Measurements from ENCODE around the gene ABCC8.

- TF ChIP-seq CTCF (tag by site-specific recombination; IDR thresholded peaks at IDR 0.05): no peak
- TF ChIP-seq YY1 (tag by site-specific recombination; IDR thresholded peaks at IDR 0.05): no peak
- TF ChIP-seq KLF7 (tag by site-specific recombination; IDR thresholded peaks at IDR 0.05; ENCODE audit: borderline replicate concordance): no peak
- TF ChIP-seq BCL6B (tag by site-specific recombination; IDR thresholded peaks at IDR 0.05): no peak
- no peak for TF ChIP-seq ZNF555 (tag by site-specific recombination; conservative IDR thresholded peaks at IDR 0.05)
- no peak for TF ChIP-seq ZNF138 (tag by site-specific recombination; IDR thresholded peaks at IDR 0.05; ENCODE audit: borderline replicate concordance)
- TF ChIP-seq RBAK (tag by site-specific recombination; IDR thresholded peaks at IDR 0.05): no peak
- TF ChIP-seq REST (tag by site-specific recombination; IDR thresholded peaks at IDR 0.05): no peak
- TF ChIP-seq ZBTB6 (tag by site-specific recombination; IDR thresholded peaks at IDR 0.05): no peak
- no peak for TF ChIP-seq ZSCAN30 (tag by site-specific recombination; IDR thresholded peaks at IDR 0.05)
- no peak for TF ChIP-seq ZSCAN18 (tag by site-specific recombination; IDR thresholded peaks at IDR 0.05)
Observed at GRCh38 chr11:17498475-17498874, 21.8 kb upstream of the ABCC8 start.
